ENCODE measurements around the gene C22orf23. TPM values are rescaled to one million over a fixed set of nuclear protein-coding genes. Genes with fewer than 3 reads are reported as not detected.

Gene C22orf23
- total and polyA plus RNA-seq, 10 of the 15 experiments (the other 5 are each of a cell fraction or from before 2014, with no cell fraction given) = 0.04 to 0.38 (median 0.11) TPM; not detected in 5

DNA sequence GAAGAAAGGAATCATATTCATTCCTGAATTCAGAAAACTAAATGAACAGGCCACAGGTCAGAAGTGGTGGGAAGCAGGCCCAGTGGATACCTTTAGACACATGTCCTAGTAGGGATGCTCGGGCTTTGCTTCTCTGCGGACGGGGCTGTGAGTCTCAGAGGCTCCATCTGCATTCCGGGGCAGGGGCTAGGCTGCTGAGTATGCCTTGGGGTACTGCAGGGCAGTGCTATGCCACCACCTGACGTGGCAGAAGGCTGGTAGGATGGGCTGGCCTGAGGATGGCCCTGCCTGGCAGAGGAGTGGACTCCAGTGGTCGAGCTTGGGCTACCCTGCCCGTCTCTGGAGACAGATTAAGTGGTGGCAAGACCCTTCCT is 9.6 kb downstream of the C22orf23 start (continued):
- TF ChIP-seq, protein P1, sequence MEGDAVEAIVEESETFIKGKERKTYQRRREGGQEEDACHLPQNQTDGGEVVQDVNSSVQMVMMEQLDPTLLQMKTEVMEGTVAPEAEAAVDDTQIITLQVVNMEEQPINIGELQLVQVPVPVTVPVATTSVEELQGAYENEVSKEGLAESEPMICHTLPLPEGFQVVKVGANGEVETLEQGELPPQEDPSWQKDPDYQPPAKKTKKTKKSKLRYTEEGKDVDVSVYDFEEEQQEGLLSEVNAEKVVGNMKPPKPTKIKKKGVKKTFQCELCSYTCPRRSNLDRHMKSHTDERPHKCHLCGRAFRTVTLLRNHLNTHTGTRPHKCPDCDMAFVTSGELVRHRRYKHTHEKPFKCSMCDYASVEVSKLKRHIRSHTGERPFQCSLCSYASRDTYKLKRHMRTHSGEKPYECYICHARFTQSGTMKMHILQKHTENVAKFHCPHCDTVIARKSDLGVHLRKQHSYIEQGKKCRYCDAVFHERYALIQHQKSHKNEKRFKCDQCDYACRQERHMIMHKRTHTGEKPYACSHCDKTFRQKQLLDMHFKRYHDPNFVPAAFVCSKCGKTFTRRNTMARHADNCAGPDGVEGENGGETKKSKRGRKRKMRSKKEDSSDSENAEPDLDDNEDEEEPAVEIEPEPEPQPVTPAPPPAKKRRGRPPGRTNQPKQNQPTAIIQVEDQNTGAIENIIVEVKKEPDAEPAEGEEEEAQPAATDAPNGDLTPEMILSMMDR (IDR thresholded peaks at IDR 0.05 in 2 of 3, conservative IDR thresholded peaks at IDR 0.05 in 1 of 3; ENCODE audit: control insufficient read depth in 2 of 3, extremely low read depth in 1 of 3, insufficient read depth in 1 of 3, low read depth in 3 of 3, low read length in 3 of 3) = no peak
- no peak for TF ChIP-seq RBBP5 (conservative IDR thresholded peaks at IDR 0.05)
- TF ChIP-seq, protein P2, sequence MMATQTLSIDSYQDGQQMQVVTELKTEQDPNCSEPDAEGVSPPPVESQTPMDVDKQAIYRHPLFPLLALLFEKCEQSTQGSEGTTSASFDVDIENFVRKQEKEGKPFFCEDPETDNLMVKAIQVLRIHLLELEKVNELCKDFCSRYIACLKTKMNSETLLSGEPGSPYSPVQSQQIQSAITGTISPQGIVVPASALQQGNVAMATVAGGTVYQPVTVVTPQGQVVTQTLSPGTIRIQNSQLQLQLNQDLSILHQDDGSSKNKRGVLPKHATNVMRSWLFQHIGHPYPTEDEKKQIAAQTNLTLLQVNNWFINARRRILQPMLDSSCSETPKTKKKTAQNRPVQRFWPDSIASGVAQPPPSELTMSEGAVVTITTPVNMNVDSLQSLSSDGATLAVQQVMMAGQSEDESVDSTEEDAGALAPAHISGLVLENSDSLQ (IDR thresholded peaks at IDR 0.05) = no peak
- TF ChIP-seq, protein P3, sequence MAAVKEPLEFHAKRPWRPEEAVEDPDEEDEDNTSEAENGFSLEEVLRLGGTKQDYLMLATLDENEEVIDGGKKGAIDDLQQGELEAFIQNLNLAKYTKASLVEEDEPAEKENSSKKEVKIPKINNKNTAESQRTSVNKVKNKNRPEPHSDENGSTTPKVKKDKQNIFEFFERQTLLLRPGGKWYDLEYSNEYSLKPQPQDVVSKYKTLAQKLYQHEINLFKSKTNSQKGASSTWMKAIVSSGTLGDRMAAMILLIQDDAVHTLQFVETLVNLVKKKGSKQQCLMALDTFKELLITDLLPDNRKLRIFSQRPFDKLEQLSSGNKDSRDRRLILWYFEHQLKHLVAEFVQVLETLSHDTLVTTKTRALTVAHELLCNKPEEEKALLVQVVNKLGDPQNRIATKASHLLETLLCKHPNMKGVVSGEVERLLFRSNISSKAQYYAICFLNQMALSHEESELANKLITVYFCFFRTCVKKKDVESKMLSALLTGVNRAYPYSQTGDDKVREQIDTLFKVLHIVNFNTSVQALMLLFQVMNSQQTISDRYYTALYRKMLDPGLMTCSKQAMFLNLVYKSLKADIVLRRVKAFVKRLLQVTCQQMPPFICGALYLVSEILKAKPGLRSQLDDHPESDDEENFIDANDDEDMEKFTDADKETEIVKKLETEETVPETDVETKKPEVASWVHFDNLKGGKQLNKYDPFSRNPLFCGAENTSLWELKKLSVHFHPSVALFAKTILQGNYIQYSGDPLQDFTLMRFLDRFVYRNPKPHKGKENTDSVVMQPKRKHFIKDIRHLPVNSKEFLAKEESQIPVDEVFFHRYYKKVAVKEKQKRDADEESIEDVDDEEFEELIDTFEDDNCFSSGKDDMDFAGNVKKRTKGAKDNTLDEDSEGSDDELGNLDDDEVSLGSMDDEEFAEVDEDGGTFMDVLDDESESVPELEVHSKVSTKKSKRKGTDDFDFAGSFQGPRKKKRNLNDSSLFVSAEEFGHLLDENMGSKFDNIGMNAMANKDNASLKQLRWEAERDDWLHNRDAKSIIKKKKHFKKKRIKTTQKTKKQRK (IDR thresholded peaks at IDR 0.05; ENCODE audit: low read depth, low read length) = no peak
- TF ChIP-seq, protein P4, sequence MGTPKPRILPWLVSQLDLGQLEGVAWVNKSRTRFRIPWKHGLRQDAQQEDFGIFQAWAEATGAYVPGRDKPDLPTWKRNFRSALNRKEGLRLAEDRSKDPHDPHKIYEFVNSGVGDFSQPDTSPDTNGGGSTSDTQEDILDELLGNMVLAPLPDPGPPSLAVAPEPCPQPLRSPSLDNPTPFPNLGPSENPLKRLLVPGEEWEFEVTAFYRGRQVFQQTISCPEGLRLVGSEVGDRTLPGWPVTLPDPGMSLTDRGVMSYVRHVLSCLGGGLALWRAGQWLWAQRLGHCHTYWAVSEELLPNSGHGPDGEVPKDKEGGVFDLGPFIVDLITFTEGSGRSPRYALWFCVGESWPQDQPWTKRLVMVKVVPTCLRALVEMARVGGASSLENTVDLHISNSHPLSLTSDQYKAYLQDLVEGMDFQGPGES (IDR thresholded peaks at IDR 0.05) = no peak
- TF ChIP-seq MXI1 (IDR thresholded peaks at IDR 0.05; ENCODE audit: low read depth, low read length) = no peak
- TF ChIP-seq, protein P5, sequence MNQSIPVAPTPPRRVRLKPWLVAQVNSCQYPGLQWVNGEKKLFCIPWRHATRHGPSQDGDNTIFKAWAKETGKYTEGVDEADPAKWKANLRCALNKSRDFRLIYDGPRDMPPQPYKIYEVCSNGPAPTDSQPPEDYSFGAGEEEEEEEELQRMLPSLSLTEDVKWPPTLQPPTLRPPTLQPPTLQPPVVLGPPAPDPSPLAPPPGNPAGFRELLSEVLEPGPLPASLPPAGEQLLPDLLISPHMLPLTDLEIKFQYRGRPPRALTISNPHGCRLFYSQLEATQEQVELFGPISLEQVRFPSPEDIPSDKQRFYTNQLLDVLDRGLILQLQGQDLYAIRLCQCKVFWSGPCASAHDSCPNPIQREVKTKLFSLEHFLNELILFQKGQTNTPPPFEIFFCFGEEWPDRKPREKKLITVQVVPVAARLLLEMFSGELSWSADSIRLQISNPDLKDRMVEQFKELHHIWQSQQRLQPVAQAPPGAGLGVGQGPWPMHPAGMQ (IDR thresholded peaks at IDR 0.05; ENCODE audit: borderline replicate concordance) = no peak
- TF ChIP-seq, protein P6, sequence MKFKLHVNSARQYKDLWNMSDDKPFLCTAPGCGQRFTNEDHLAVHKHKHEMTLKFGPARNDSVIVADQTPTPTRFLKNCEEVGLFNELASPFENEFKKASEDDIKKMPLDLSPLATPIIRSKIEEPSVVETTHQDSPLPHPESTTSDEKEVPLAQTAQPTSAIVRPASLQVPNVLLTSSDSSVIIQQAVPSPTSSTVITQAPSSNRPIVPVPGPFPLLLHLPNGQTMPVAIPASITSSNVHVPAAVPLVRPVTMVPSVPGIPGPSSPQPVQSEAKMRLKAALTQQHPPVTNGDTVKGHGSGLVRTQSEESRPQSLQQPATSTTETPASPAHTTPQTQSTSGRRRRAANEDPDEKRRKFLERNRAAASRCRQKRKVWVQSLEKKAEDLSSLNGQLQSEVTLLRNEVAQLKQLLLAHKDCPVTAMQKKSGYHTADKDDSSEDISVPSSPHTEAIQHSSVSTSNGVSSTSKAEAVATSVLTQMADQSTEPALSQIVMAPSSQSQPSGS (IDR thresholded peaks at IDR 0.05; ENCODE audit: low read length) = no peak

All from GM12878 (cell line).